SK-N-SH treated with all-trans-retinoic acid at 6 μM for 48 hours (cell line): ENCODE measurements around the gene CC2D1B.

ENCODE experiments used
- ATAC-seq: fragments of 200-7000 bp; cut with Tn5 transposase; 3 replicates; pipeline ENCODE4 v1.9.1; 2020; ENCODE audit warnings: mild to moderate bottlenecking, moderate library complexity
- ARNTL ChIP-seq: fragments of 450-650 bp; formaldehyde crosslinking; IDR thresholded peaks from 2 replicates; pipeline ENCODE4 v1.5.0; 2020; ENCODE audit warnings: low read depth, mild to moderate bottlenecking, moderate library complexity, borderline replicate concordance
- BACH2 ChIP-seq: fragments of 250-450 bp; sonication (Bioruptor Pico); IDR thresholded peaks from 2 replicates; pipeline ENCODE4 v1.9.0; 2021; ENCODE audit warnings: mild to moderate bottlenecking, borderline replicate concordance
- CSDC2 ChIP-seq: fragments of 250-450 bp; sonication (Bioruptor Pico); IDR thresholded peaks from 2 replicates; pipeline ENCODE4 v1.5.0; 2020; ENCODE audit warnings: mild to moderate bottlenecking, moderate library complexity
- OSR1 ChIP-seq: fragments of 250-450 bp; sonication (Bioruptor Pico); IDR thresholded peaks from 2 replicates; pipeline ENCODE4 v1.8.0; 2022; ENCODE audit warnings: moderate library complexity, mild to moderate bottlenecking, inconsistent platforms
- PPARA ChIP-seq: fragments of 250-450 bp; sonication (Bioruptor Pico); IDR thresholded peaks from 2 replicates; pipeline ENCODE4 v1.5.0; 2020; ENCODE audit warnings: mild to moderate bottlenecking, borderline replicate concordance
- RARB ChIP-seq: fragments of 250-450 bp; sonication (Bioruptor Pico); IDR thresholded peaks from 2 replicates; pipeline ENCODE4 v1.8.0; 2021; ENCODE audit warnings: mild to moderate bottlenecking, moderate library complexity
- SNAI2 ChIP-seq: fragments of 250-450 bp; sonication (Bioruptor Pico); IDR thresholded peaks from 2 replicates; pipeline ENCODE4 v1.5.0; 2020; ENCODE audit warnings: mild to moderate bottlenecking, moderate library complexity
- TCF4 ChIP-seq: fragments of 250-450 bp; sonication (Bioruptor Pico); IDR thresholded peaks from 2 replicates; pipeline ENCODE4 v1.8.0; 2021; ENCODE audit warnings: mild to moderate bottlenecking, moderate library complexity, borderline replicate concordance
- TOX ChIP-seq: fragments of 250-450 bp; sonication (Bioruptor Pico); IDR thresholded peaks from 2 replicates; pipeline ENCODE4 v1.8.0; 2021; ENCODE audit warnings: mild to moderate bottlenecking, moderate library complexity, borderline replicate concordance
- ZC3H10 ChIP-seq: fragments of 250-450 bp; sonication (Bioruptor Pico); IDR thresholded peaks from 2 replicates; pipeline ENCODE4 v1.5.1; 2021; ENCODE audit warnings: mild to moderate bottlenecking, moderate library complexity
- ZFP3 ChIP-seq: fragments of 250-450 bp; sonication (Bioruptor Pico); IDR thresholded peaks from 2 replicates; pipeline ENCODE4 v1.5.0; 2020; ENCODE audit warnings: mild to moderate bottlenecking, moderate library complexity
- ZFP30 ChIP-seq: fragments of 450-650 bp; formaldehyde crosslinking; IDR thresholded peaks from 2 replicates; pipeline ENCODE4 v1.5.0; 2022; ENCODE audit warnings: mild to moderate bottlenecking, moderate library complexity
- ZNF565 ChIP-seq: fragments of 450-650 bp; formaldehyde crosslinking; conservative IDR thresholded peaks from 2 replicates; pipeline ENCODE4 v1.5.0; 2020; ENCODE audit warnings: low read depth, mild to moderate bottlenecking, moderate library complexity
- ZNF70 ChIP-seq: fragments of 450-650 bp; formaldehyde crosslinking; IDR thresholded peaks from 2 replicates; pipeline ENCODE4 v1.5.0; 2020; ENCODE audit warnings: mild to moderate bottlenecking, moderate library complexity
- TF ChIP-seq, protein P1 (sequence below): fragments of 250-450 bp; sonication (Bioruptor Pico); IDR thresholded peaks from 2 replicates; pipeline ENCODE4 v1.8.0; 2021; ENCODE audit warnings: low read depth, mild to moderate bottlenecking, moderate library complexity, borderline replicate concordance
- TF ChIP-seq, protein P2 (sequence below): fragments of 250-450 bp; sonication (Bioruptor Pico); IDR thresholded peaks from 2 replicates; pipeline ENCODE4 v1.5.1; 2021; ENCODE audit warnings: mild to moderate bottlenecking, moderate library complexity
- TF ChIP-seq, protein P3 (sequence below): fragments of 250-450 bp; sonication (Bioruptor Pico); IDR thresholded peaks from 2 replicates; pipeline ENCODE4 v1.5.0; 2020; ENCODE audit warnings: mild to moderate bottlenecking, moderate library complexity
- TF ChIP-seq, protein P4 (sequence below): fragments of 250-450 bp; sonication (Bioruptor Pico); IDR thresholded peaks from 2 replicates; pipeline ENCODE4 v1.8.0; 2020; ENCODE audit warnings: mild to moderate bottlenecking, moderate library complexity, borderline replicate concordance
- TF ChIP-seq, protein P5 (sequence below): fragments of 250-450 bp; sonication (Bioruptor Pico); IDR thresholded peaks from 2 replicates; pipeline ENCODE4 v1.5.1; 2020; ENCODE audit warnings: low read depth, mild to moderate bottlenecking, moderate library complexity

Gene CC2D1B

DNA sequence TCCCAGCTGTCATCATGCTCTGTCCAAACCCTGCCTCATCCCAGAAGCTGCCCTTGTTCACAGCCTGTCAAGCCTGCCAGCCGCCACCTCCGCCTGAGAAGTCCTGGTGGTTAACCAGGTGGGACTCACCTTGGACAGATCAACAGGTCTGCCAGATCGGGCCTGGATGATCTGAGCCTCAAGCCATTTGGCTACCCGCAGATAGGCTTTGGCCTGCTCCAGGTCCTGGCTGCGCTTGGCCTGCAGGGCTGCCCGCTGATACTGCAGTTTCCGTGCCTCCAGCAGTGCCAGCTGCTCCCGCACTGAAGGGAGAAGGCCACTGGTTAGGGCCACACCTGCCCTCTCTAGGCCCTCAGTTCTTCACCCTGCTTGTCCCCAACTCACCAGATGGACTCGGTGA lies 8.6 kb downstream of the CC2D1B start:
- ATAC-seq: no peak
- TF ChIP-seq, protein P1, sequence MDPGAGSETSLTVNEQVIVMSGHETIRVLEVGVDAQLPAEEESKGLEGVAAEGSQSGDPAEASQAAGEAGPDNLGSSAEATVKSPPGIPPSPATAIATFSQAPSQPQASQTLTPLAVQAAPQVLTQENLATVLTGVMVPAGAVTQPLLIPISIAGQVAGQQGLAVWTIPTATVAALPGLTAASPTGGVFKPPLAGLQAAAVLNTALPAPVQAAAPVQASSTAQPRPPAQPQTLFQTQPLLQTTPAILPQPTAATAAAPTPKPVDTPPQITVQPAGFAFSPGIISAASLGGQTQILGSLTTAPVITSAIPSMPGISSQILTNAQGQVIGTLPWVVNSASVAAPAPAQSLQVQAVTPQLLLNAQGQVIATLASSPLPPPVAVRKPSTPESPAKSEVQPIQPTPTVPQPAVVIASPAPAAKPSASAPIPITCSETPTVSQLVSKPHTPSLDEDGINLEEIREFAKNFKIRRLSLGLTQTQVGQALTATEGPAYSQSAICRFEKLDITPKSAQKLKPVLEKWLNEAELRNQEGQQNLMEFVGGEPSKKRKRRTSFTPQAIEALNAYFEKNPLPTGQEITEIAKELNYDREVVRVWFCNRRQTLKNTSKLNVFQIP (CRISPR knock-in tag): no peak
- TF ChIP-seq, protein P2, sequence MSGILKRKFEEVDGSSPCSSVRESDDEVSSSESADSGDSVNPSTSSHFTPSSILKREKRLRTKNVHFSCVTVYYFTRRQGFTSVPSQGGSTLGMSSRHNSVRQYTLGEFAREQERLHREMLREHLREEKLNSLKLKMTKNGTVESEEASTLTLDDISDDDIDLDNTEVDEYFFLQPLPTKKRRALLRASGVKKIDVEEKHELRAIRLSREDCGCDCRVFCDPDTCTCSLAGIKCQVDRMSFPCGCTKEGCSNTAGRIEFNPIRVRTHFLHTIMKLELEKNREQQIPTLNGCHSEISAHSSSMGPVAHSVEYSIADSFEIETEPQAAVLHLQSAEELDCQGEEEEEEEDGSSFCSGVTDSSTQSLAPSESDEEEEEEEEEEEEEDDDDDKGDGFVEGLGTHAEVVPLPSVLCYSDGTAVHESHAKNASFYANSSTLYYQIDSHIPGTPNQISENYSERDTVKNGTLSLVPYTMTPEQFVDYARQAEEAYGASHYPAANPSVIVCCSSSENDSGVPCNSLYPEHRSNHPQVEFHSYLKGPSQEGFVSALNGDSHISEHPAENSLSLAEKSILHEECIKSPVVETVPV (CRISPR knock-in tag): no peak
- TF ChIP-seq ZNF70: no peak
- TF ChIP-seq, all 23 proteins: peak for 0

DNA sequence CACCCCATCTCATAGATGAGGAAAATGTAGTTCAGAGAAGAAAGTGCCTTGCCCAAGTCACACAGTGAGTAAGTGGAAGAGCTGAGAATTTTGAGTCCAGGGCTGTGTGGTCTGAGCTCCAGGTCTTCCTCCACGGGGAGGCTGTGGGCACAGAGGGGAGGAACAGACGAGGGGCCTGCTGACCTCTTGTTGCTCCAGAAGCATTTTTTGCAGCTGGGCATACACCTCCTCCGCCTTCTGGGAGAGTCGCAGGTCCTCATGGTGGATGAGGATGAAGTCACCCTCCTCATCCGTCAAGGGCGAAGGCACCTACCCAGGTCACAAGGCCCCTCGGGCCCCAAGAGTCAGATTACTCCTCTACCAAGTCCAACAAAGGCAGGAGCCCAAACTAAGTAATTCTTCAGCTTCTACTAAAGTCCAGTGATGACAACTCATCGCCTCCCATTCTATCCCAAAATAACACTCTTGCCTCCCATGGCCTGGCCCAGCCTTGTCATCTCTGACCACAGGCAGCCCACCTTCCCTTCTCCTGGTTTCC lies 9.1 kb downstream of the CC2D1B start:
- ATAC-seq: no peak
- no peak for TF ChIP-seq RARB (CRISPR knock-in tag)
- TF ChIP-seq ZNF70: no peak
- TF ChIP-seq PPARA: no peak
- no peak for TF ChIP-seq ZC3H10 (CRISPR knock-in tag)
- TF ChIP-seq, protein P3, sequence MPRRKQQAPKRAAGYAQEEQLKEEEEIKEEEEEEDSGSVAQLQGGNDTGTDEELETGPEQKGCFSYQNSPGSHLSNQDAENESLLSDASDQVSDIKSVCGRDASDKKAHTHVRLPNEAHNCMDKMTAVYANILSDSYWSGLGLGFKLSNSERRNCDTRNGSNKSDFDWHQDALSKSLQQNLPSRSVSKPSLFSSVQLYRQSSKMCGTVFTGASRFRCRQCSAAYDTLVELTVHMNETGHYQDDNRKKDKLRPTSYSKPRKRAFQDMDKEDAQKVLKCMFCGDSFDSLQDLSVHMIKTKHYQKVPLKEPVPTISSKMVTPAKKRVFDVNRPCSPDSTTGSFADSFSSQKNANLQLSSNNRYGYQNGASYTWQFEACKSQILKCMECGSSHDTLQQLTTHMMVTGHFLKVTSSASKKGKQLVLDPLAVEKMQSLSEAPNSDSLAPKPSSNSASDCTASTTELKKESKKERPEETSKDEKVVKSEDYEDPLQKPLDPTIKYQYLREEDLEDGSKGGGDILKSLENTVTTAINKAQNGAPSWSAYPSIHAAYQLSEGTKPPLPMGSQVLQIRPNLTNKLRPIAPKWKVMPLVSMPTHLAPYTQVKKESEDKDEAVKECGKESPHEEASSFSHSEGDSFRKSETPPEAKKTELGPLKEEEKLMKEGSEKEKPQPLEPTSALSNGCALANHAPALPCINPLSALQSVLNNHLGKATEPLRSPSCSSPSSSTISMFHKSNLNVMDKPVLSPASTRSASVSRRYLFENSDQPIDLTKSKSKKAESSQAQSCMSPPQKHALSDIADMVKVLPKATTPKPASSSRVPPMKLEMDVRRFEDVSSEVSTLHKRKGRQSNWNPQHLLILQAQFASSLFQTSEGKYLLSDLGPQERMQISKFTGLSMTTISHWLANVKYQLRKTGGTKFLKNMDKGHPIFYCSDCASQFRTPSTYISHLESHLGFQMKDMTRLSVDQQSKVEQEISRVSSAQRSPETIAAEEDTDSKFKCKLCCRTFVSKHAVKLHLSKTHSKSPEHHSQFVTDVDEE (CRISPR knock-in tag): no peak
- no peak for TF ChIP-seq ARNTL (CRISPR knock-in tag)
- TF ChIP-seq, all 23 proteins: peak for 0

DNA sequence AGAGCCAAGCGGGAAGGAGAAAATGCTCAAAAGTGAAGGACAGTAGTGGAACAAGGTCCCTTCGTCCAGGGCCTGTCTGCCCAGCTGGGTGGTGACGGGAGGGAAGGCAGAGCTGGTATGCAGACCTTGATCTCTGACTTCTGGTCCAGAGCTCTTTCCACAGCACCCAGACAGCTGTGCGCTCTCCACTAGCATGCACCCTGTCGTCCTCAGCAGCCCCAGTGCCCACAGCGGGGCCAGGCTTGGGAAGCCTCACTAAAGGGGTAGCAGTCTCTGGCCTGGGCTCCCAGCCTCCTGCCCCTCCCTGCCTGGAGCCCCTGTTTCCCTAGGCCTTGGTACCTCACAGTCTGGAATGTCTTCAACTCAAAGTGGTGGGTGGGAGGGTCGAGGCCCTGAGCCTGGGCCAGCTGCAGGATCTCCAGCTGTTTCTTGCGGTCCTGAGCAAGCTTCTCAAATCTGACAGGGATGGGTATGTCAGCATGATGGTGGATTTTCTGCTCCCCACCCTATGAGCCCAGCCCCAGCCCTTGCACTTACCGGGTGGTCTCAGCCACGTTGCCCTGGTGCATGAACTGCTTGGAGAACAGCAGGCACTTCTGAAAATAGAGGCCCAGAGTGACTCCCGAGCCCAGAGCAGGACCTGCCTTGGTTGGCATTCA lies 10.0 kb downstream of the CC2D1B start:
- TF ChIP-seq, protein P3 (CRISPR knock-in tag): no peak
- TF ChIP-seq ARNTL (CRISPR knock-in tag): no peak
- no peak for TF ChIP-seq ZFP30 (CRISPR knock-in tag)
- no peak for TF ChIP-seq TOX (CRISPR knock-in tag)
- TF ChIP-seq ZNF565 (CRISPR knock-in tag): no peak
- no peak for TF ChIP-seq OSR1 (CRISPR knock-in tag)
- TF ChIP-seq BACH2 (CRISPR knock-in tag): no peak
- no peak for TF ChIP-seq SNAI2 (CRISPR knock-in tag)
- no peak for TF ChIP-seq TCF4 (CRISPR knock-in tag)
- TF ChIP-seq CSDC2 (CRISPR knock-in tag): no peak
- TF ChIP-seq ZFP3 (CRISPR knock-in tag): no peak
- no peak for TF ChIP-seq PPARA
- TF ChIP-seq, protein P4, sequence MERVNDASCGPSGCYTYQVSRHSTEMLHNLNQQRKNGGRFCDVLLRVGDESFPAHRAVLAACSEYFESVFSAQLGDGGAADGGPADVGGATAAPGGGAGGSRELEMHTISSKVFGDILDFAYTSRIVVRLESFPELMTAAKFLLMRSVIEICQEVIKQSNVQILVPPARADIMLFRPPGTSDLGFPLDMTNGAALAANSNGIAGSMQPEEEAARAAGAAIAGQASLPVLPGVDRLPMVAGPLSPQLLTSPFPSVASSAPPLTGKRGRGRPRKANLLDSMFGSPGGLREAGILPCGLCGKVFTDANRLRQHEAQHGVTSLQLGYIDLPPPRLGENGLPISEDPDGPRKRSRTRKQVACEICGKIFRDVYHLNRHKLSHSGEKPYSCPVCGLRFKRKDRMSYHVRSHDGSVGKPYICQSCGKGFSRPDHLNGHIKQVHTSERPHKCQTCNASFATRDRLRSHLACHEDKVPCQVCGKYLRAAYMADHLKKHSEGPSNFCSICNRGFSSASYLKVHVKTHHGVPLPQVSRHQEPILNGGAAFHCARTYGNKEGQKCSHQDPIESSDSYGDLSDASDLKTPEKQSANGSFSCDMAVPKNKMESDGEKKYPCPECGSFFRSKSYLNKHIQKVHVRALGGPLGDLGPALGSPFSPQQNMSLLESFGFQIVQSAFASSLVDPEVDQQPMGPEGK: no peak
- TF ChIP-seq, protein P1 (CRISPR knock-in tag): no peak
- no peak for TF ChIP-seq RARB (CRISPR knock-in tag)
- TF ChIP-seq, protein P2 (CRISPR knock-in tag): no peak
- TF ChIP-seq, protein P5, sequence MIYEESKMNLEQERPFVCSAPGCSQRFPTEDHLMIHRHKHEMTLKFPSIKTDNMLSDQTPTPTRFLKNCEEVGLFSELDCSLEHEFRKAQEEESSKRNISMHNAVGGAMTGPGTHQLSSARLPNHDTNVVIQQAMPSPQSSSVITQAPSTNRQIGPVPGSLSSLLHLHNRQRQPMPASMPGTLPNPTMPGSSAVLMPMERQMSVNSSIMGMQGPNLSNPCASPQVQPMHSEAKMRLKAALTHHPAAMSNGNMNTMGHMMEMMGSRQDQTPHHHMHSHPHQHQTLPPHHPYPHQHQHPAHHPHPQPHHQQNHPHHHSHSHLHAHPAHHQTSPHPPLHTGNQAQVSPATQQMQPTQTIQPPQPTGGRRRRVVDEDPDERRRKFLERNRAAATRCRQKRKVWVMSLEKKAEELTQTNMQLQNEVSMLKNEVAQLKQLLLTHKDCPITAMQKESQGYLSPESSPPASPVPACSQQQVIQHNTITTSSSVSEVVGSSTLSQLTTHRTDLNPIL (CRISPR knock-in tag): no peak
- no peak for ATAC-seq
